H9 (cell line): ENCODE data around the gene FAM180A. TPM values are rescaled to one million over a fixed set of nuclear protein-coding genes. Genes with fewer than 3 reads are reported as not detected.

Experiments
- DNase-seq: peaks from one replicate; pipeline ENCODE4 v3.0.0-alpha.2; 2017
- H2AFZ ChIP-seq: one replicate; pipeline ENCODE4 v1.6.1; 2013; ENCODE audit warnings: mild to moderate bottlenecking, low read length, control low read depth, moderate library complexity
- H2AK5ac ChIP-seq: 2 replicates; pipeline ENCODE4 v1.6.1; 2013; ENCODE audit warnings: low read length, control low read depth, mixed read lengths; ENCODE audit not compliant: insufficient read length
- H2BK120ac ChIP-seq: one replicate; pipeline ENCODE4 v1.6.1; 2013; ENCODE audit warnings: low read depth, mild to moderate bottlenecking, low read length, control low read depth, inconsistent platforms; ENCODE audit not compliant: poor library complexity, severe bottlenecking
- H2BK12ac ChIP-seq: 2 replicates; pipeline ENCODE4 v1.6.1; 2013; ENCODE audit warnings: low read length, control low read depth, mixed read lengths, low read depth; ENCODE audit not compliant: insufficient read length
- H2BK15ac ChIP-seq: 2 replicates; pipeline ENCODE4 v1.6.1; 2013; ENCODE audit warnings: low read depth, low read length, control low read depth
- H2BK20ac ChIP-seq: one replicate; pipeline ENCODE4 v1.6.1; 2013; ENCODE audit warnings: low read depth, mild to moderate bottlenecking, low read length, control low read depth, inconsistent platforms; ENCODE audit not compliant: poor library complexity, severe bottlenecking
- H2BK5ac ChIP-seq: 2 replicates; pipeline ENCODE4 v1.6.1; 2013; ENCODE audit warnings: low read length, control low read depth, mixed read lengths; ENCODE audit not compliant: insufficient read length
- H3K14ac ChIP-seq: 2 replicates; pipeline ENCODE4 v1.6.1; 2013; ENCODE audit warnings: low read length, control low read depth; ENCODE audit not compliant: insufficient read depth
- H3K18ac ChIP-seq: 2 replicates; pipeline ENCODE4 v1.6.1; 2013; ENCODE audit warnings: low read depth, mild to moderate bottlenecking, mixed read lengths, low read length, control low read depth; ENCODE audit not compliant: insufficient read length
- H3K23ac ChIP-seq: 2 replicates; pipeline ENCODE4 v1.6.1; 2013; ENCODE audit warnings: low read length, control low read depth, mixed read lengths, low read depth; ENCODE audit not compliant: insufficient read length
- H3K23me2 ChIP-seq: 2 replicates; pipeline ENCODE4 v1.6.1; 2013; ENCODE audit warnings: low read depth, mild to moderate bottlenecking, mixed read lengths, low read length, control low read depth; ENCODE audit not compliant: insufficient read length, poor library complexity, severe bottlenecking
- H3K27ac ChIP-seq: 2 replicates; pipeline ENCODE4 v1.5.1; 2013; ENCODE audit warnings: low read length, control low read depth, mixed read lengths, low read depth; ENCODE audit not compliant: insufficient read length
- H3K27me3 ChIP-seq: 2 replicates; pipeline ENCODE4 v1.6.1; 2013; ENCODE audit warnings: low read length, control low read depth, inconsistent platforms; ENCODE audit not compliant: insufficient read depth
- H3K4ac ChIP-seq: 2 replicates; pipeline ENCODE4 v1.6.1; 2013; ENCODE audit warnings: low read depth, mild to moderate bottlenecking, control low read depth, inconsistent platforms, low read length, moderate library complexity
- H3K4me1 ChIP-seq: 2 replicates; pipeline ENCODE4 v1.6.1; 2013; ENCODE audit warnings: low read length, control low read depth, inconsistent platforms; ENCODE audit not compliant: insufficient read depth
- H3K4me2 ChIP-seq: 2 replicates; pipeline ENCODE4 v1.6.1; 2013; ENCODE audit warnings: low read length, control low read depth, mixed read lengths; ENCODE audit not compliant: insufficient read length, insufficient read depth
- H3K56ac ChIP-seq: 2 replicates; pipeline ENCODE4 v1.6.1; 2013; ENCODE audit warnings: low read depth, mild to moderate bottlenecking, mixed read lengths, low read length, control low read depth; ENCODE audit not compliant: insufficient read length
- H3K79me1 ChIP-seq: 2 replicates; pipeline ENCODE4 v1.6.1; 2013; ENCODE audit warnings: low read depth, mild to moderate bottlenecking, moderate library complexity, low read length, control low read depth, inconsistent platforms; ENCODE audit not compliant: insufficient read depth, poor library complexity, severe bottlenecking
- H3K79me2 ChIP-seq: 2 replicates; pipeline ENCODE4 v1.6.1; 2013; ENCODE audit warnings: low read length, control low read depth, inconsistent platforms; ENCODE audit not compliant: insufficient read depth
- H3K9ac ChIP-seq: 2 replicates; pipeline ENCODE4 v1.6.1; 2013; ENCODE audit warnings: low read length, control low read depth, mixed read lengths; ENCODE audit not compliant: insufficient read length; ENCODE audit errors: extremely low read depth
- H3K9me3 ChIP-seq: one replicate; pipeline ENCODE4 v1.6.1; 2013; ENCODE audit warnings: low read depth, low read length, inconsistent platforms; ENCODE audit not compliant: control insufficient read depth
- H3T11ph ChIP-seq: one replicate; pipeline ENCODE4 v1.6.1; 2013; ENCODE audit warnings: mild to moderate bottlenecking, low read length, control low read depth, inconsistent platforms
- H4K20me1 ChIP-seq: one replicate; pipeline ENCODE4 v1.6.1; 2013; ENCODE audit not compliant: control insufficient read depth, insufficient read length, insufficient read depth
- H4K5ac ChIP-seq: 2 replicates; pipeline ENCODE4 v1.6.1; 2013; ENCODE audit warnings: low read depth, mild to moderate bottlenecking, mixed read lengths, low read length, control low read depth; ENCODE audit not compliant: insufficient read length
- H4K8ac ChIP-seq: replicated peaks from 2 replicates; pipeline ENCODE4 v1.6.1; 2013; ENCODE audit warnings: low read length, control low read depth, mixed read lengths, low read depth; ENCODE audit not compliant: insufficient read length
- H4K91ac ChIP-seq: 2 replicates; pipeline ENCODE4 v1.6.1; 2013; ENCODE audit warnings: low read depth, mild to moderate bottlenecking, moderate library complexity, mixed read lengths, low read length, control low read depth; ENCODE audit not compliant: insufficient read length
- H3K27ac Mint-ChIP-seq, 3 experiments: 2 replicates in 2 of 3; 3 replicates in 1 of 3; pipeline ENCODE4 v1.8.0; 2020 to 2021; ENCODE audit warnings: mixed read lengths in 3 of 3, mild to moderate bottlenecking in 1 of 3, moderate library complexity in 1 of 3
- H3K27me3 Mint-ChIP-seq: 2 replicates; pipeline ENCODE4 v1.8.0; 2021; ENCODE audit warnings: low read depth, mild to moderate bottlenecking, moderate library complexity, mixed read lengths
- H3K36me3 Mint-ChIP-seq, 3 experiments: 2 replicates in 2 of 3; 3 replicates in 1 of 3; pipeline ENCODE4 v1.8.0; 2020 to 2021; ENCODE audit warnings: low read depth in 3 of 3, mixed read lengths in 3 of 3; ENCODE audit not compliant: insufficient read depth in 1 of 3
- H3K4me1 Mint-ChIP-seq, 2 experiments: 2 replicates each; pipeline ENCODE4 v1.8.0; 2020; ENCODE audit warnings: mixed read lengths in 2 of 2
- H3K4me3 Mint-ChIP-seq, 2 experiments: 2 replicates in 1 of 2; 3 replicates in 1 of 2; pipeline ENCODE4 v1.8.0; 2020 to 2021; ENCODE audit warnings: mild to moderate bottlenecking in 2 of 2, mixed read lengths in 2 of 2, moderate library complexity in 1 of 2
- H3K9me3 Mint-ChIP-seq, 2 experiments: 2 replicates in 1 of 2; 3 replicates in 1 of 2; pipeline ENCODE4 v1.8.0; 2020; ENCODE audit warnings: mild to moderate bottlenecking in 2 of 2, mixed read lengths in 2 of 2, moderate library complexity in 1 of 2
- CTCF ChIP-seq: fragments of 200-600 bp; sonication (generic); conservative IDR thresholded peaks from 3 replicates; pipeline ENCODE4 v1.8.0; 2021; ENCODE audit warnings: antibody characterized with exemption, mild to moderate bottlenecking
- WGBS: extraction: QIAGEN DNeasy Blood & Tissue Kit; methylation state at CpG from one replicate; pipeline ENCODE4 v1.1.7; 2013; ENCODE audit warnings: missing lambda C conversion rate, low lambda C conversion rate, mixed read lengths; ENCODE audit not compliant: insufficient read length; ENCODE audit errors: extremely low coverage; 5-methylcytosine and 5-hydroxymethylcytosine counted together
- total RNA-seq: library from RNA; stranded (reverse); gene quantifications from 2 replicates; pipeline ENCODE4 v1.2.1, GENCODE V29; 2021

FAM180A gene
- total RNA-seq, 1 experiment from 2014 or later, result not detected

GRCh38 chr7:135789431-135789830 is 40.8 kb upstream of the FAM180A start:
- Histone ChIP-seq H2BK5ac (no peak overlapping the region), H4K91ac (no peak overlapping the region), H3K9ac (no peak overlapping the region), H3K27ac (no peak overlapping the region), H2AFZ (no peak overlapping the region), H3K4me2 (no peak overlapping the region), H4K5ac (no peak overlapping the region), H4K8ac (no peak overlapping the region), H3K23me2 (no peaks in the 10 kb centered on the region), H2AK5ac (no peak overlapping the region), H2BK12ac (no peak overlapping the region), H2BK15ac (no peak overlapping the region), H3K4me1 (no peaks in the 10 kb centered on the region), H3K14ac (no peak overlapping the region), H3K18ac (no peak overlapping the region), H3T11ph (no peak overlapping the region), H2BK20ac (no peak overlapping the region), H2BK120ac (no peak overlapping the region), H3K9me3 (no peaks in the 10 kb centered on the region), H3K4ac (no peak overlapping the region), H4K20me1 (no peaks in the 10 kb centered on the region), H3K23ac (no peak overlapping the region), H3K79me2 (no peaks in the 10 kb centered on the region), H3K27me3 (no peaks in the 10 kb centered on the region), H3K56ac (no peak overlapping the region), H3K79me1 (no peaks in the 10 kb centered on the region)
- Mint-ChIP-seq H3K27me3 (peaks cover 6% of the 10 kb centered on the region), H3K27ac (no peak overlapping the region), H3K4me1 (peaks cover 0 to 6% of the 10 kb centered on the region in 2 experiments; a peak in 2 of 4 replicates), H3K9me3 (peaks cover 0 to 3% of the 10 kb centered on the region in 2 experiments; a peak in 1 of 5 replicates), H3K4me3 (no peak overlapping the region; a peak in 1 of 5 replicates), H3K36me3 (0 out of 7 replicates have a peak, but pooled peaks cover 0 to 6% (median 0%) of the 10 kb centered on the region in 3 experiments)
- no peak for TF ChIP-seq CTCF
- no CpG with 5 or more reads among the region's 4 CpGs for WGBS
- no peak for DNase-seq
